ENCODE results near the gene DCST1.

DNA sequence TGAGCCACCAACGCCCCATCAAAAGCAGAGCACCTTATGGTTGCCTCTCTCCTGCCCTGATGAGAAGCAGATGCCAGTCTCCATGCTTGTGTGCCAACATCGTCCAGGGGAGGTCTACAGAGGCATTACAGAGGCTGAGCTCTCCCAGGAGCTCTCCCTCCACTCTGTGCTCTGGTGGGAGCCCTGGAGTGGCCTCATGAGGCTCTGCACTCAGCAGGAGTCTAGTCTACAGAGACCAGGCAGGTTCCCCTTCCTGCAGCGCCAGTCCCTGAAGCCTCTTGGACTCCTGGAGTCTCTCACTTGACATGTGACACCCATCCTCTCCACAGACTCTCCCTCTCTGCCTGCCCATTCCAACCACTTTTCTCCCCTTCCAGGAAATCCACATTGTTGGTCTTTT lies 3.4 kb downstream of the DCST1 start:
- TF ChIP-seq FOXM1 (CRISPR knock-in tag; IDR thresholded peaks at IDR 0.05) (no peak), RFX5 (IDR thresholded peaks at IDR 0.05; ENCODE audit: low read depth, low read length) (no peak), ZNF563 (CRISPR knock-in tag; IDR thresholded peaks at IDR 0.05) (no peak), POLR2A (IDR thresholded peaks at IDR 0.05; ENCODE audit: insufficient read depth in 1 of 2, low read depth in 2 of 2, low read length in 2 of 2) (no peak), SMC3 (IDR thresholded peaks at IDR 0.05; ENCODE audit: low read length) (no peak), PTBP1 (IDR thresholded peaks at IDR 0.05; ENCODE audit: low read depth, low read length, poor library complexity, severe bottlenecking) (no peak), NCOA1 (CRISPR knock-in tag; IDR thresholded peaks at IDR 0.05) (no peak)
- TF ChIP-seq, protein P1, sequence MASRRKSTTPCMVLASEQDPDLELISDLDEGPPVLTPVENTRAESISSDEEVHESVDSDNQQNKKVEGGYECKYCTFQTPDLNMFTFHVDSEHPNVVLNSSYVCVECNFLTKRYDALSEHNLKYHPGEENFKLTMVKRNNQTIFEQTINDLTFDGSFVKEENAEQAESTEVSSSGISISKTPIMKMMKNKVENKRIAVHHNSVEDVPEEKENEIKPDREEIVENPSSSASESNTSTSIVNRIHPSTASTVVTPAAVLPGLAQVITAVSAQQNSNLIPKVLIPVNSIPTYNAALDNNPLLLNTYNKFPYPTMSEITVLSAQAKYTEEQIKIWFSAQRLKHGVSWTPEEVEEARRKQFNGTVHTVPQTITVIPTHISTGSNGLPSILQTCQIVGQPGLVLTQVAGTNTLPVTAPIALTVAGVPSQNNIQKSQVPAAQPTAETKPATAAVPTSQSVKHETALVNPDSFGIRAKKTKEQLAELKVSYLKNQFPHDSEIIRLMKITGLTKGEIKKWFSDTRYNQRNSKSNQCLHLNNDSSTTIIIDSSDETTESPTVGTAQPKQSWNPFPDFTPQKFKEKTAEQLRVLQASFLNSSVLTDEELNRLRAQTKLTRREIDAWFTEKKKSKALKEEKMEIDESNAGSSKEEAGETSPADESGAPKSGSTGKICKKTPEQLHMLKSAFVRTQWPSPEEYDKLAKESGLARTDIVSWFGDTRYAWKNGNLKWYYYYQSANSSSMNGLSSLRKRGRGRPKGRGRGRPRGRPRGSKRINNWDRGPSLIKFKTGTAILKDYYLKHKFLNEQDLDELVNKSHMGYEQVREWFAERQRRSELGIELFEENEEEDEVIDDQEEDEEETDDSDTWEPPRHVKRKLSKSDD (CRISPR knock-in tag; IDR thresholded peaks at IDR 0.05; ENCODE audit: low read depth), result no peak
- TF ChIP-seq, protein P2, sequence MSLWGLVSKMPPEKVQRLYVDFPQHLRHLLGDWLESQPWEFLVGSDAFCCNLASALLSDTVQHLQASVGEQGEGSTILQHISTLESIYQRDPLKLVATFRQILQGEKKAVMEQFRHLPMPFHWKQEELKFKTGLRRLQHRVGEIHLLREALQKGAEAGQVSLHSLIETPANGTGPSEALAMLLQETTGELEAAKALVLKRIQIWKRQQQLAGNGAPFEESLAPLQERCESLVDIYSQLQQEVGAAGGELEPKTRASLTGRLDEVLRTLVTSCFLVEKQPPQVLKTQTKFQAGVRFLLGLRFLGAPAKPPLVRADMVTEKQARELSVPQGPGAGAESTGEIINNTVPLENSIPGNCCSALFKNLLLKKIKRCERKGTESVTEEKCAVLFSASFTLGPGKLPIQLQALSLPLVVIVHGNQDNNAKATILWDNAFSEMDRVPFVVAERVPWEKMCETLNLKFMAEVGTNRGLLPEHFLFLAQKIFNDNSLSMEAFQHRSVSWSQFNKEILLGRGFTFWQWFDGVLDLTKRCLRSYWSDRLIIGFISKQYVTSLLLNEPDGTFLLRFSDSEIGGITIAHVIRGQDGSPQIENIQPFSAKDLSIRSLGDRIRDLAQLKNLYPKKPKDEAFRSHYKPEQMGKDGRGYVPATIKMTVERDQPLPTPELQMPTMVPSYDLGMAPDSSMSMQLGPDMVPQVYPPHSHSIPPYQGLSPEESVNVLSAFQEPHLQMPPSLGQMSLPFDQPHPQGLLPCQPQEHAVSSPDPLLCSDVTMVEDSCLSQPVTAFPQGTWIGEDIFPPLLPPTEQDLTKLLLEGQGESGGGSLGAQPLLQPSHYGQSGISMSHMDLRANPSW (CRISPR knock-in tag; IDR thresholded peaks at IDR 0.05; ENCODE audit: borderline replicate concordance), result no peak
